ENCODE results near the gene TNFRSF12A.

GRCh38 chr16:2971985-2972784 lies 48.0 kb upstream of the TNFRSF12A start:
- TF ChIP-seq CTCF (IDR thresholded peaks at IDR 0.05) (no peak), NR3C1 (CRISPR knock-in tag; conservative IDR thresholded peaks at IDR 0.05; ENCODE audit: low read depth) (no peak), IRF2 (CRISPR knock-in tag; IDR thresholded peaks at IDR 0.05; ENCODE audit: borderline replicate concordance, low read depth) (no peak)
- TF ChIP-seq, protein P1, sequence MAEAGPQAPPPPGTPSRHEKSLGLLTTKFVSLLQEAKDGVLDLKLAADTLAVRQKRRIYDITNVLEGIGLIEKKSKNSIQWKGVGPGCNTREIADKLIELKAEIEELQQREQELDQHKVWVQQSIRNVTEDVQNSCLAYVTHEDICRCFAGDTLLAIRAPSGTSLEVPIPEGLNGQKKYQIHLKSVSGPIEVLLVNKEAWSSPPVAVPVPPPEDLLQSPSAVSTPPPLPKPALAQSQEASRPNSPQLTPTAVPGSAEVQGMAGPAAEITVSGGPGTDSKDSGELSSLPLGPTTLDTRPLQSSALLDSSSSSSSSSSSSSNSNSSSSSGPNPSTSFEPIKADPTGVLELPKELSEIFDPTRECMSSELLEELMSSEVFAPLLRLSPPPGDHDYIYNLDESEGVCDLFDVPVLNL (CRISPR knock-in tag; IDR thresholded peaks at IDR 0.05; ENCODE audit: borderline replicate concordance, low read depth): no peak
